Measurements from ENCODE around the gene TIMELESS. TPM values are rescaled to one million over a fixed set of nuclear protein-coding genes. Genes with fewer than 3 reads are reported as not detected.

Gene TIMELESS
- total RNA-seq, 1 experiment from 2014 or later = 21.3 TPM

Other genes starting within 250 kb of the TIMELESS start
- 59.7 and 67.7 TPM in 2 replicates for gene RNF41, start 227.5 kb downstream of the TIMELESS start, total RNA-seq (2014; rRNA removed; shearing (Covaris generic))
- 77.9 and 78.3 TPM in 2 replicates for gene NABP2, start 225.1 kb downstream of the TIMELESS start, total RNA-seq (2014; rRNA removed; shearing (Covaris generic))
- 0.71 TPM in 1 of 2 replicates, not detected in the other for gene SLC39A5, start 219.4 kb downstream of the TIMELESS start, total RNA-seq (2014; rRNA removed; shearing (Covaris generic))
- 18.8 and 26.3 TPM in 2 replicates for gene ANKRD52, start 191.0 kb downstream of the TIMELESS start, total RNA-seq (2014; rRNA removed; shearing (Covaris generic))
- gene COQ10A, start 182.5 kb downstream of the TIMELESS start, total RNA-seq (2014; rRNA removed; shearing (Covaris generic)) = 18.3 and 19.4 TPM in 2 replicates
- 122 and 174 TPM in 2 replicates for gene CS, start 149.1 kb downstream of the TIMELESS start, total RNA-seq (2014; rRNA removed; shearing (Covaris generic))
- gene CNPY2, start 133.4 kb downstream of the TIMELESS start, total RNA-seq (2014; rRNA removed; shearing (Covaris generic)) = 72.2 and 85.4 TPM in 2 replicates
- 10.0 and 16.9 TPM in 2 replicates for gene PAN2, start 115.4 kb downstream of the TIMELESS start, total RNA-seq (2014; rRNA removed; shearing (Covaris generic))
- gene IL23A, start 110.5 kb downstream of the TIMELESS start, total RNA-seq (2014; rRNA removed; shearing (Covaris generic)) = 0.43 TPM in 1 of 2 replicates, not detected in the other
- 32.7 and 33.1 TPM in 2 replicates for gene STAT2, start 89.3 kb downstream of the TIMELESS start, total RNA-seq (2014; rRNA removed; shearing (Covaris generic))
- not detected in 2 replicates for gene APOF, start 86.6 kb downstream of the TIMELESS start, total RNA-seq (2014; rRNA removed; shearing (Covaris generic))
- not detected in 2 replicates for gene MIP, start 5.2 kb upstream of the TIMELESS start, total RNA-seq (2014; rRNA removed; shearing (Covaris generic))
- 2.3 and 2.9 TPM in 2 replicates for gene SPRYD4, start 19.2 kb upstream of the TIMELESS start, total RNA-seq (2014; rRNA removed; shearing (Covaris generic))
- not detected in 2 replicates for gene GLS2, start 38.7 kb upstream of the TIMELESS start, total RNA-seq (2014; rRNA removed; shearing (Covaris generic))
- gene RBMS2, start 72.4 kb upstream of the TIMELESS start, total RNA-seq (2014; rRNA removed; shearing (Covaris generic)) = 30.9 and 33.3 TPM in 2 replicates
- gene BAZ2A, start 180.9 kb upstream of the TIMELESS start, total RNA-seq (2014; rRNA removed; shearing (Covaris generic)) = 23.6 and 47.0 TPM in 2 replicates
- 1,094 and 1,322 TPM in 2 replicates for gene ATP5F1B, start 196.6 kb upstream of the TIMELESS start, total RNA-seq (2014; rRNA removed; shearing (Covaris generic))
- gene PTGES3, start 238.9 kb upstream of the TIMELESS start, total RNA-seq (2014; rRNA removed; shearing (Covaris generic)) = 124 and 305 TPM in 2 replicates